ENCODE measurements around the gene GPR33. TPM values are rescaled to one million over a fixed set of nuclear protein-coding genes. Genes with fewer than 3 reads are reported as not detected.
A peak's percentile ranks its signal among the peaks of the same experiment; 100 is the strongest.
"Not testable (repeated sequence)": the region's sequence is repeated elsewhere in the genome, so short reads cannot be mapped to it uniquely, and the experiment has no call there.

The GPR33 gene, protein sequence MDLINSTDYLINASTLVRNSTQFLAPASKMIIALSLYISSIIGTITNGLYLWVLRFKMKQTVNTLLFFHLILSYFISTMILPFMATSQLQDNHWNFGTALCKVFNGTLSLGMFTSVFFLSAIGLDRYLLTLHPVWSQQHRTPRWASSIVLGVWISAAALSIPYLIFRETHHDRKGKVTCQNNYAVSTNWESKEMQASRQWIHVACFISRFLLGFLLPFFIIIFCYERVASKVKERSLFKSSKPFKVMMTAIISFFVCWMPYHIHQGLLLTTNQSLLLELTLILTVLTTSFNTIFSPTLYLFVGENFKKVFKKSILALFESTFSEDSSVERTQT
- not detected in 2 replicates for total RNA-seq (2014; rRNA removed; shearing (Covaris generic))

DNA sequence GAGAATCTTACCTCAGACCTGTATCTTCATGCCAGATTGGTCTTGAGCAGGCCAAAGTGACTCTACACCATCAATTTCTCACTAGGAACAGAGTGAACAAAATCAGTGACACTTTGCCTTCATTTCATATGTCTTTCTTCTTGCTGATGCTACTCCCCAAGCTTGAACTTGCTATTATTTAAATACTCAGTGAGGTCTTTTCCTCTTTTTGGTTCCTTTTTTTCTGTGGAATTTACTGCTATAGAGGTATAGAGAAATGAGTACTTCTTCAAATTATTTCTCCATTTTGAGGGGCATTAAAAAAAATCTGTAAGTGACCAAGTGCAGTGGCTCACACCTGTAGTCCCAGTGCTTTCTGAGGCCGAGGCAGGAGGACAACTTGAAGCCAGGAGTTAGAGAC, at the start of gene GPR33:
Gene GPR33 (minus strand): TSS at position 154 of the 400 bp plus-strand sequence. CDS start 4,074 bp downstream, outside the sequence.
- DNase-seq (ENCODE audit: low read depth) = no peak

DNA sequence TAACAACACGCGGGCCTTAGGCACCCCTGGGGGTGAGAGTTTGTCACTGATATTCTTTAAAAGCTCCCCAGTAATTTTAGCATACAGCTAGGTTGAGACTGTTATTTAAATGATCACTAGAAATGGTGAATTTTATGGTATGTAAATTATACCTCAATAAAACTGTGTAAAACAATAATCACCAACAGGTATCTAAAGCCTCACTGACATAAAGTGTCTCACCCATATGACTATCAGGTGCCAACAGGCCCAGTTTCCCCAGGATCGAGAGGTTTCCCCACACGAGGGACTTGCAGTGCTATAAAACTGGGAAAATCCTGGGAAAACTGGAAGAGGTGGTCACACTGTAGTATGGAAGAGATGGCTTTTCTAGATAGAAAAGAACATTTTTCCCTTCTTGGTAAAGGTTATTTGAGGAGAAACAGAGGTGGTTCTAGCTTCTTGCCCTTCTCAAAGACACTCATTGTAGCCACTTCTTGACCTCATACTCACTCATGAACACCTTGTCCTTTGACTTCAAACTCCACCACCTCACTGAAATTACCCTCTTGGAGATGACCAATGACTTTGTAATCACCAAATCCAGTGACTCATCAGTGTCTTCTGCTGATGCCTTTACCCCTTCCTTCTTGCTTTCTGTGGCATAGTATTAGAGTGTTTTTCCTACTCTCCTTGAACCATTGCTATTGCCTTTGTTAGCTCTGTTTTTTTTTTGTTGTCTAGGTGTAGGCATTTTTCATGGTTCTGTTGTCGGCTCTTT, 48.5 kb upstream of the GPR33 start:
- peak; percentile 33 for DNase-seq (ENCODE audit: low read depth)

DNA sequence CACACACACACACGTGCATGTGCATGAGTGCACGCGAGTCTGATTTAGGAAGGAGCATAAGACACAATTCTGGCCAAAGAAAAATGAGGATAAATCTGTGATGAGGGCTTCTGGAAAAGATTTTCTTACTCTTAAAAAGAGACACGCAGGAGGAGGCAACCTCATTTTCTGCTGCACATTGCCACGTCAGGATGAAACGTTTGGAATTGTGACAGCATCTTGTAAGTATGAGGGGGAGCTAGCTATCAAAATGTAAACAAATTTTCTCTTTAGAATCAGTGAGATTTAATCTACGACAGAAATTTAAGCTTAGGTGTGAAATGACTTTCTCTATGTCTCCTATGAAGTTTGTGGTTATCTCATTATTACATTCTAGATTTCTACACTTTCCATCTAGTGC, 42.3 kb upstream of the GPR33 start:
- peak; percentile 15 for DNase-seq (ENCODE audit: low read depth)

DNA sequence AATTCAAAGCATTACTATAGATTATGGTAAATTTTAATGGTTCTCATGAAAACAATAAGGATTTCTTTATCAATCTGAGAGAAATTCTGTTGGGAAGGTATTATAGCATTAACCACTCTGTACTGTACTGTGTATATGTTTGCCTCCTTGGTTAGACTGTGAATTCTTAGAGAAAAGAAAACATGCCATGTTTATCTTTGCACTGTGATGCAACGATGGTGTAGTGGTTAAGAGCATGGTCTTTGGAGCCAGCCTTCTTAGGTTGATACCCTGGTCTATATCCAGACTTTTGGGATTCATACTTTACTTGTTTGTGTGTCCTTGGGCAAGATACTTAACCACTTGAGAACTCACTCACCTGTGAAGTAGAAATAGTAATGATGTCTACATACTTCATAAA, 41.2 kb upstream of the GPR33 start:
- DNase-seq (ENCODE audit: low read depth) = no peak

DNA sequence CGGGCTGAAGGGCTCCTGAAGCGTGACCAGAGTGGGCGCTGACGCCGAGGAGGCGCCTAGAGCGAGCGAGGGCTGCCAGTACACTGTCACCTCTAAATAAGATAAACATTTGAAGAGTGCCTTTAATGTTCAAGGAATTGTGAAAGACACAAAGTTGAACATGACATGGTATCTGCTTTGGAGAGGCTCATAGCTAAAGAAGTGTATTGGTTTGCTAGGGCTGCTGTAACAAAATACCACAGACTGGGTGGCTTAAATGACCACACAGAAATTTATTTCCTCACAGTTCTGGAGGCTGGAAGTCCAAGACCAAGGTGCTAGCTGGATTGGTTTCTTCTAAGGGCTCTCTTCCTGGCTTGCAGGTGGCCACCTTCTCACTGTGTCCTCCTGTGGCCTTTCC, 39.7 kb upstream of the GPR33 start:
- no peak for DNase-seq (ENCODE audit: low read depth)

DNA sequence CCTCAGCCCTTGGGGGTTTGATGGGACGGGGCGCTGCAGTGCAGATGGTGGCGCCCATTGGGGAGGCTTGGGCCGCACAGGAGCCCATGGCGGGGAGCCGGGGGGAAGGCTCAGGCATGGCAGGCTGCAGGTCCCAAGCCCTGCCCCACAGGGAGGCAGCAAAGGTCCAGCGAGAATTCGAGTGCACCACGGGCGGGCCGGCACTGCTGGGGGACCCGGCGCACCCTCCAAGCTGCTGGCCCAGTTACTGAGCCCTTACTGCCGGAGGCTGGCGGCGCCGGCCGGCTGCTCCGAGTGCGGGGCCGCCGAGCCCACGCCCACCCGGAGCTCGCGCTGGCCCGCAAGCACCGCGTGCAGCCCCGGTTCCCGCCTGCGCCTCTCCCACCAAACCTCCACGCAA, 39.2 kb upstream of the GPR33 start:
- DNase-seq (ENCODE audit: low read depth) = no peak

DNA sequence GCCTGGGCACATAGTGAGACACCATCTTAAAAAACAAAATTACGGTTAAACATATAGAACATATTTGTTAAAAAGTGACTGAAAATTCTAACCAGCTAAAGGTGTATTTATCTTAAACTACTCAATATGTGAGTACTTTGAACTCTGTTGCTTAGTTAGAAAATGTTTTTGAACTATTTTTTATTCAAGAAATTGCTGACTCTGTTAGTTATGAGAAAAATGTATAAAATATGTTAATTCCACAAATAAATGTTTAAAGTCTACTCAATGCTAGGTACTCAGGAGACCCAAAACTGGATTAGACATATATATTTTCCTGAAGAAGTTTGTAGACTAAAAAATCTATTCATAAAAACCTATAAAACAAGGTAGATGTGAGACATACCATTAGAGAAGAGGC, 23.0 kb upstream of the GPR33 start:
- DNase-seq (ENCODE audit: low read depth) = no peak

DNA sequence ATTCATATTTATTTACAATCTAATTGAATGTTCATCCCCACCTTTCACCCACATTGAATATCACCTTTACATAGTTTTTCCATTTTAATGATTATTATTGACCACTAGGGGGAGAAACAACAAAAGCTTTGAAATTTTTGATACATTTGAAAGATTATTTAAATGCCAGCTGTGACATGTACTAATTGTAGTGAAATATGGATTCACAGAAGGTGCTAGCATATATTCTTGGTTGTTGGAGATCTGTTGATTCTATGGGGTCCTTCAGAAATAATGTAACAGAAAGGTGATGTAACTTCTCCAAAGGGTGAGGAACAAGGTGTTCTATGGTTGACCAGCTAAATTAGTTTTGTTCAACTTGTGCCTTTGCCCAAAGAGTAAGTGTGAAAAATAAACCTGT, 22.4 kb upstream of the GPR33 start:
- DNase-seq (ENCODE audit: low read depth) = peak; percentile 24

DNA sequence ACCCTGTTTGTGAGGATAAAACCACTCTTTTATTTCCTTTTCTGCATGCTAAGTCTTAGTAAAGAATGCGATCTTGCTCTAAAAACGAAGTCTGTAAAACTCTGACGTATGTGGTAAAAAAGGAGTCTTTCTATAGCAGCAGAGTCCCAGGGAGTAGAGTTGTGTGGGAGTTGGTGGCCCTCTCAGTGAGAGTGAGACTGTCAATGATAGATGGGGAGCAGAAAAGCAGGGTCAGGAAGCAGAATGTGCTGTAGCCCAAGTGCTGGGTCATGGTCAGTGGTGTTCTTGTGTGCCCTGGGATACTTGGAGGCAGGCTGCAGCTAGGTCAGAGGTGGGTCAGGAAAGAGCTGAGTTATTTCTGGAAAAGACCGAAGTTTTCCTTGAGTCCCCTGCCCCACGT, 20.3 kb upstream of the GPR33 start:
- DNase-seq (ENCODE audit: low read depth) = no peak

DNA sequence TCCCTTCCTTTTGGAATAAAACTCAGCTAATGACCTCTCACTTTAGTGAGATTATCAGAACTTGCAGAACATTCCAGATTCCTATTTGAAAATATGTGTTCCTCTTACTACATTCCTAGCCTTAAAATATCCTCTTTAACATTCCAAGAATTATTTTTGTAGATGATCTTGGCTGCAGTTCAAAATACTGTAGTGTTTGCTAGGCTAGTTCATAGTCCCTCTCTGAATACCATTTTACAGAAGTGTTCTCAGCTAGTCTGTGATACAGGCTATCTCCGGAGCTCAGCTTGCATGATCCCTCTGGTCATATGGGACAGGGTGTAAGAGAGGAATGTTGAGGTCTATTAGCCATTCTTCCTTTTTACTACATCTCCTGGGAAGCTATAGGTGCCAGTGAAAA, 17.6 kb upstream of the GPR33 start:
- DNase-seq (ENCODE audit: low read depth) = peak; percentile 8

DNA sequence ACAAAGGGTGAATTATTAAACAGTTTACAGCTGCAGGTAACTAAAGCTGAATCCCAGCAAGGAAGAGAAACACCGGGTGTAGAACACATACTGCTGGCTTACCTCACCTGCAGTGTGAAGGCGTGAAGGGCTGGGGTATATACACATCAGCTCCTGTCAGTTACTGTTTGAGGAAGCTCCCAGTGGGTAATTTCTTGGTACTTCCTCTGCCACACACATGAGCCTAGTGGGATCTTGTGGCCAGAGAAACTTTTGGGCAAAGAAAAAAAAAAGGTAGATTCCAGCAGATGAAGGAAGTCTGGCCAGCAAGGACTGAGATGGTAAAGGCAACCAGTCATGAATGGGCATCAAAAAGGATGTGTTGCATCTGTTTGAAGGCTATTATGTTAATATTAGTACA, 14.0 kb upstream of the GPR33 start:
- DNase-seq (ENCODE audit: low read depth) = no peak

DNA sequence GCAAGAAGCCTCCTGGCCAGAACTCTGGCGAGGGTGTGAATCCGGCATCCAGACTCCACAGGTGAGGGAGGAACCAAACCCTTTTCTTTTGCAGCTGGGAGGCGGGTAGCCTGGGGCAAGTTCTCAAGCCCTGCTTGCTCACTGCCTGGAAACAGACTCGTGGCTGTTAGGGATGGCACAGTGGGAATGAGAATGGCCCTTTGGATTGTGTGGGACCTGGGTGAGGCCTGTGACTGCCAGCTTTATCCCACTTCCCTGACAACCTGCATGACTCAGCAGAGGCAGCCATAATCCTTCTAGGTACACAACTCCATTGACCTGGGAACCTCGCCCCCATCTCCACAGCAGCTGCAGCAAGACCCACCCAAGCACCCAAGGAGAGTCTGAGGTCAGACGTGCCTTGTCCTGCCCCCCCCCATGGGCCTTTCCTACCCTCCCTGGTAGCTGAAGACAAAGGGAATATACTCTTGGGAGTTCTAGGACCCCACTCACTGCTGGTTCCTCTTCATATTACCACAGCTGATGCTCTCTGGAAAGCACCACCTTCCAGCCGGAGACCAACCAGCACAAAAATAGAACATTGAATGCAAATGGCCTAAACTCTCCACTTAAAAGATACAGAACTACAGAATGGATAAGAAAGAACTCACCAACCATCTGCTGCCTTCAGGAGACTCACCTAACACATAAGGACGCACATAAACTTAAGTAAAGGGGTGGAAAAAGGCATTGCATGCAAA, 5.1 kb upstream of the GPR33 start:
- DNase-seq (ENCODE audit: low read depth) = peak; percentile 13

DNA sequence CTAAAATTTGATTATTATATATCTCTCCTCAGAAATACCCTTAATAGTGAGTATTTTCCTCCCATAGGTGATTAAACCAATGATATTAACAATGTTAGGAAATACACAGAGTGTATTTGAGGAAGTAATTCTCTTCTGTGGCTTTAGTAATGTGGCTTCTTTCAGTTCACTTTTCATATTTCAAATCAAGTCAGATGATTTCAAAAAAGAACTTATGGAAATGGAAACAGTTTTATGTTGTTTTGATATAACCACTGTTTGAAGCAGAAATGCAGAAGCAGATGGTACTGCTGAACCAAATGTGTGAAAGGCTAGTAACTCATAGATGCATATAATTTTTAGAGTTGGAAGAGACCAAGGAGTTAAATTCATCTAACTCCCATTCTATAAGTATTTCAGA, 1.9 kb upstream of the GPR33 start:
- DNase-seq (ENCODE audit: low read depth) = no peak

DNA sequence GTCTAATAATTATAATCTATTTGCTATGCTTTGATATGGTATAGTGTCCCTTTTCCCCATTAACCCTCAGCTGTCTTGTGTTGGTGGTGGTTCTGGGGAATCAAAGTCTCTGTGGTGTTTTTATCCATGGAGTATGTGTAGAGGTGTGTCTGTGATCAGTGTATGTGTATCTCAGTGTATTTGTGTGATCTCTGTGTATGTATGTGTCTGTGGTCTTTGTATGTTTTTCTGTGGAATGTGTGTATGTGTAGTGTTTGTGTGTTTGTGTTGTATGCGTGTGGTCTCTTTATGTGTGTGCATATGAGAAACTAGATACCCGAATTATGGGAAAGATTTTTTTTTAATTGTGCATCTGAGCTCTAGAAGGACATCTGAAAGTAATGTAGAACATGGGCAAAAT, 1.1 kb downstream of the GPR33 start:
- DNase-seq (ENCODE audit: low read depth) = no peak

DNA sequence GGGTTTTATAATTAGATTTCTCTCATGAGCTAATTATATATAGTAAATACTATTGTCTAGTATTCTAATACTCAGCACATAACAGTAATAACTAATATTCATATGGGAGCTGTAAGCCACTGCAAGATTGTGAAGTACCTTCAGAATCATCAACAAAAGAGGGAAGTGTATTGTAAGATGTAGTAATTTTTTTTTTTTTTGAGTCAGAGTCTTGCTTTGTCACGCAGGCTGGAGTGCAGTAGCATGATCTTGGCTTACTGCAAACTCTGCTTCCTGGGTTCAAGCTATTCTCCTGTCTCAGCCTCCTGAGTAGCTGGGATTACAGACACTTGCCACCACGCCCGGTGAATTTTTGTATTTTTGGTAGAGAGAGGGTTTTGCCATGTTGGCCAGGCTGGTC, 3.1 kb downstream of the GPR33 start:
- no peak for DNase-seq (ENCODE audit: low read depth)

DNA sequence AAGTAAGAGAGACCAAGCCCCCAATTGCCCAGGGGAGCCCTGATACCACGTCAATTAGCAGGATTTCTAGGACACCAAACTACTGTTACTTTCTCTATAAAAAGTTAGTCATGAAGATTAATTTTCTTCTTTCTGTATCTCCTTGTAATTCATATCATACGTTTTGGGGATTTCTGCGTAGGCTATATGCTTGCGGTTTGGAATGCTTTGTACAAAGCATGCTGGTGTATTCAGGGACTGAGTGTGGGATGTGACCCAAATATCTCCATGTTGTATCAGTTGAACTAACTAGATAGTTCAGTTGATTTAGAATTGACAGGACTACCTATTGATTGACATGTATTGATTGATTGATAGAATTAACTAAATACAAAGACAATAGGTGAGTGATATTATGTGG, 7.7 kb downstream of the GPR33 start:
- DNase-seq (ENCODE audit: low read depth) = no peak

DNA sequence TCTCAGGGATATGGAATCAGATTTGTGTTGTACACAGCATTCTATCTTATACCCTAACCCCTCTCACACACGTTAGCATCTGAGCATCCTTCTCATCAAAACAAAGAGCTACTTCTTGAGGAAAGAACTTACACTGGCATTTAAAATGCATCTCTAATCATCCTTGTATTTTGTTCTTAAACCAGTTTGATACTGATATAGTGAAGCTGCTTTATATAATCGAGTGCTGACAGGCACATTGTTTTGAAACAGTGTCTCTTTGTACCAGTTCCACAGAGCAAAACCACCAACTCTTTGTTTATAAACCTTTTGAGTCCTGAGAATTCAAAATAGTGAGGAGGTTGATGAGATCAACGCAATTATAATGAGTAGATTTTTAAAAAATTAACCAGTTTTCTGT, 8.8 kb downstream of the GPR33 start:
- DNase-seq (ENCODE audit: low read depth) = no peak

DNA sequence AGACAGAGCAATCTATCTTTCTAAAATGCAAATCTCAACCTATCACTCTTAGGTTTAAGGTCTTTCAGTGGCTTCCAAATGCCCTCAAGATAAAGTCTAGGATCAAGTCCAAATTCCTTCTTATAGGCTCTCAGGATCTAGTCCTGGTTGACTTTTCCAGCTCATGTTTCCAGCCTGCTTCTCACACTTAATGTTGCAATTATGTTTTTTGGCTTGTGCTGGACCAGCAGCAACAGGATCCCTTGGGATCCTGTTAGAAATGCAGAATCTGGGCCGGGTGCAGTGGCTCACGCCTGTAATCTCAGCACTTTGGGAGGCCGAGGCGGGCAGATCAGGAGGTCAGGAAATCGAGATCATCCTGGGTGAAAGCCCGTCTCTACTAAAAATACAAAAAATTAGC, 10.6 kb downstream of the GPR33 start:
- no peak for DNase-seq (ENCODE audit: low read depth)

DNA sequence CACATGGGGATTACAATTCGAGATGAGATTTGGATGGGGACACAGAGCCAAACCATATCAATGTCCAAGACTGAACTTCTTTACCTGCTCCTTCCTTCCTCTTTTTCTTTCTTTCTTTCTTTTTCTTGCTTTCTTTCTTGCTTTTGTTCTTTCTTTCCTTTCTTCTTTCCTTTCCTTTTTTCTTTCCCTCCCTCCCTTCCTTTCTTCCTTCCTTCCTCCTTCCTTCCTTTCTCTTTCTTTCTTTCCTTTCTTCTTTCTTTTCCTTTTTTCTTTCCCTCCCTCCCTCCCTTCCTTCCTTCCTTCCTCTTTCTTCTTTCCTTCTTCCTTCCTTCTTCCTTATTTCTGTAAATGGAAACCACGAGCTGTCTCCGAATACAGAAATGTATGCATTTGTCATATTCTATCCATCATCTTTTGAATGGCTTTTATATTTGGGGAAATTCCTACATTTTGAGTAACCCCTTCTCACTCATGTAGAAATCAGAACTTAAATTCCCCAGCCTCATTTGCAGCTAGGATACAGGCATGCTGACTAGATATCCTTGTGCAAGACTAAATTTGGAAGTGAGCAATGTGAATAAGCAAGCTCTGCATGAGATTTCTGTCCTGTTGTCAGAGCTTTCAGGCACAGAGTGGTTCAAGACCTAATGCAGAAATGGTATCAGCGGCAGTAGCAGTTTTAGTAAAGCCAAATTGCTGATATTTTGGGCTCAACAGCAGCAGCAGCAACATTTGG, 11.5 kb downstream of the GPR33 start:
- no peak for DNase-seq (ENCODE audit: low read depth)

DNA sequence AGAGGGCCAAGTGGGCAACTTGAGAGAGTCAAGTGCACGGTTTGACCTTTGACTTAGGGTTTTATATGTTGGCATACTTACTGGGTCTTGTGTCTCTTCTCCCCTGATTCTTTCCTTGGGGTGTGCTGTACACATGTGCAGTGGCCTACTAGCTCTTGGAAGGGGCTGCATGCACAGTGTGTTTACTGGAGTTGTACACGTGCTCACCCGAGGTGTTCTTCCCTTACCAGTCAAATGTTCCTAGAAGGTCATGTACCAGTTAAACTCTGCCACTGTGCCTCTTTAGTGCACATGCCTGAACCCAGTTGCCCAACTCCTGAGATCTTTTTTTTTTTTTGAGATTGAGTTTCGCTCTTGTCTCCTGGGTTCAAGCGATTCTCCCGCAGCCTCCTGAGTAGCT, 21.3 kb downstream of the GPR33 start:
- no peak for DNase-seq (ENCODE audit: low read depth)

DNA sequence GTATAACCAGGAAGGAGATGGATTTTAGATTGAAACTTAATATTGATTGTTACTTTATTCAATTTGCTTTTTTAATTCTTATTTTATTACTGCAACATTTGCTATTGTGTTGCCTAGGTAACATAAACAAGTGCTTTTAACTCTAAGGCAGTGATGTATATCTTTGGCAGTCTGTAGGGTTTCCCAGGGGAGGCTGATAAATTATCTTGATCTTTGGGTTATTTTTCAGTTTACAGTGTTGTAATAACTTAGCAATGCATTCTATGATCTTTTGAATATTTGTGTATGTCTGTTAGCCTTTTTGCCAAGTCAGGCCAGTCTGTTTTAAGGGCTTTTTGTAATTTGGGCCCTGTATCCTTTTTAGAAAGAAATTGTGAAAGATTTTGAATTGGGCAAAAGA, 22.7 kb downstream of the GPR33 start:
- no peak for DNase-seq (ENCODE audit: low read depth)

DNA sequence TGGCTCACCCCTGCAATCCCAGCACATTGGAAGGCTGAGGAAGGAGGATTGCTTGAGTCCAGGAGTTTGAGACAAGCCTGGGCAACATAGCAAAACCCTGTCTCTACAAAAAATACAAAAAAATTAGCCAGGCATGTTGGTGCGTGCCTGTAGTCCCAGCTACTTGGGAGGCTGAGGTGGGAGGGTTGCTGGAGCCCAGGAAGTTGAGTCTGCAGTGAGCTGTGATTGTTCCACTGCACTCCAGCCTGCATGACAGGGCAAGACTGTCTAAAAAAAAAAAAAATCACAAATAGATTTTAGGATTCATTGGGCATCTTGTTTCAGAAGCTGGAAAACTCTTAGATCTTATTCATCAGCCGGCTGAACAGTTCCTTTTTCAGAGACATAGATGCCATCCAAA, 25.4 kb downstream of the GPR33 start:
- DNase-seq (ENCODE audit: low read depth) = not testable (repeated sequence)
